DOHH2 (cell line): ENCODE measurements around the gene ZNF570.

Experiments
- H3F3A ChIP-seq: fragments of 200-600 bp; sonication (generic), shearing (Covaris generic); 2 replicates; pipeline ENCODE4 v1.6.0; 2016; ENCODE audit warnings: antibody characterized with exemption, mild to moderate bottlenecking; ENCODE audit not compliant: control insufficient read depth, insufficient read depth
- H3K27ac ChIP-seq: fragments of 200-600 bp; sonication (generic); 2 replicates; pipeline ENCODE4 v1.5.1; 2014; ENCODE audit warnings: low read depth, mild to moderate bottlenecking, low read length, moderate library complexity
- H3K27me3 ChIP-seq: fragments of 200-600 bp; sonication (generic); 2 replicates; pipeline ENCODE4 v1.6.1; 2014; ENCODE audit warnings: mild to moderate bottlenecking, low read length, mixed read lengths; ENCODE audit not compliant: control insufficient read depth
- H3K36me3 ChIP-seq: fragments of 200-600 bp; sonication (generic); 2 replicates; pipeline ENCODE4 v1.6.1; 2014; ENCODE audit warnings: mild to moderate bottlenecking, low read length, moderate library complexity, mixed read lengths; ENCODE audit not compliant: control insufficient read depth
- H3K4me1 ChIP-seq: fragments of 200-600 bp; sonication (generic); 2 replicates; pipeline ENCODE4 v1.6.1; 2014; ENCODE audit warnings: mild to moderate bottlenecking, low read length, mixed read lengths; ENCODE audit not compliant: control insufficient read depth
- H3K4me2 ChIP-seq: fragments of 200-600 bp; sonication (generic); 2 replicates; pipeline ENCODE4 v1.6.0; 2014; ENCODE audit warnings: mild to moderate bottlenecking, low read length, moderate library complexity
- H3K4me3 ChIP-seq: fragments of 200-600 bp; sonication (generic); 2 replicates; pipeline ENCODE4 v1.5.1; 2014; ENCODE audit warnings: mild to moderate bottlenecking, low read length, mixed read lengths
- H3K79me2 ChIP-seq: fragments of 200-600 bp; sonication (generic); 2 replicates; pipeline ENCODE4 v1.6.1; 2014; ENCODE audit warnings: mild to moderate bottlenecking, low read length, mixed read lengths; ENCODE audit not compliant: control insufficient read depth
- H3K9me2 ChIP-seq: fragments of 200-600 bp; sonication (generic); replicated peaks from 2 replicates; pipeline ENCODE4 v1.6.1; 2014; ENCODE audit warnings: mild to moderate bottlenecking, low read length, mixed read lengths; ENCODE audit not compliant: control insufficient read depth
- H3K9me3 ChIP-seq: fragments of 200-600 bp; sonication (generic); 2 replicates; pipeline ENCODE4 v1.6.1; 2014; ENCODE audit warnings: antibody characterized with exemption, low read length, mixed read lengths; ENCODE audit not compliant: control insufficient read depth, insufficient read depth
- H4K20me1 ChIP-seq: fragments of 200-600 bp; sonication (generic); 2 replicates; pipeline ENCODE4 v1.6.0; 2014; ENCODE audit warnings: low read depth, mild to moderate bottlenecking, antibody characterized with exemption, low read length, moderate library complexity; ENCODE audit not compliant: control insufficient read depth, insufficient read depth
- CTCF ChIP-seq: fragments of 200-600 bp; sonication (generic); IDR thresholded peaks from one replicate; pipeline ENCODE4 v1.5.1; 2014; ENCODE audit warnings: antibody characterized with exemption, mild to moderate bottlenecking, low read depth, low read length; ENCODE audit not compliant: poor library complexity, severe bottlenecking
- EZH2phosphoT487 ChIP-seq: fragments of 200-600 bp; sonication (generic); IDR thresholded peaks from 2 replicates; pipeline ENCODE4 v1.6.1; 2017; ENCODE audit warnings: borderline replicate concordance, mild to moderate bottlenecking, antibody characterized with exemption, low read length, moderate library complexity, mixed read lengths

Gene ZNF570

GRCh38 chr19:37472165-37472564, 3.0 kb downstream of the ZNF570 start:
- H3K4me2 ChIP-seq = no peak overlapping the region
- peaks cover 45% of the 10 kb centered on the region for H3K9me3 ChIP-seq
- no peak for TF ChIP-seq CTCF
- TF ChIP-seq EZH2phosphoT487 = no peak
- H3F3A ChIP-seq = peaks cover 4% of the 10 kb centered on the region; the same call in 1 of the 2 replicates
- no peak overlapping the region for H3K4me3 ChIP-seq
- no peak overlapping the region for H3K27ac ChIP-seq
- no peaks in the 10 kb centered on the region for H3K79me2 ChIP-seq
- H4K20me1 ChIP-seq = no peaks in the 10 kb centered on the region
- peaks cover 7% of the 10 kb centered on the region; the same call in 1 of the 2 replicates for H3K36me3 ChIP-seq
- H3K27me3 ChIP-seq = no peaks in the 10 kb centered on the region
- H3K4me1 ChIP-seq = peaks cover 17% of the 10 kb centered on the region
- H3K9me2 ChIP-seq = no peaks in the 10 kb centered on the region

- H3K9me3 ChIP-seq = peaks cover 32% of the 10 kb centered on the region
- no peaks in the 10 kb centered on the region for H3K36me3 ChIP-seq
- no peaks in the 10 kb centered on the region for H3F3A ChIP-seq
These were observed 15.4 kb downstream of the ZNF570 start for GRCh38 chr19:37484406-37485168.

GRCh38 chr19:37492213-37492612, 23.1 kb downstream of the ZNF570 start:
- Histone ChIP-seq H3K4me1 (no peaks in the 10 kb centered on the region), H3K27ac (no peak overlapping the region), H3K27me3 (no peaks in the 10 kb centered on the region), H3K4me2 (no peak overlapping the region), H3K79me2 (no peaks in the 10 kb centered on the region), H3K9me2 (no peaks in the 10 kb centered on the region), H3K36me3 (no peaks in the 10 kb centered on the region), H4K20me1 (no peaks in the 10 kb centered on the region), H3K4me3 (no peak overlapping the region), H3F3A (no peaks in the 10 kb centered on the region), H3K9me3 (peaks cover 7% of the 10 kb centered on the region; the same call in 1 of the 2 replicates)
- no peak for TF ChIP-seq EZH2phosphoT487
- no peak for TF ChIP-seq CTCF

More at GRCh38 chr19:37484406-37485168, 15.4 kb downstream of the ZNF570 start:
- Histone ChIP-seq H3K9me2 (no peaks in the 10 kb centered on the region), H3K79me2 (no peaks in the 10 kb centered on the region), H3K4me3 (no peak overlapping the region), H3K4me1 (no peaks in the 10 kb centered on the region), H3K27me3 (no peaks in the 10 kb centered on the region), H3K4me2 (no peak overlapping the region), H4K20me1 (no peaks in the 10 kb centered on the region), H3K27ac (no peak overlapping the region)
- TF ChIP-seq CTCF = no peak
- TF ChIP-seq EZH2phosphoT487 = no peak
